HEK293 (cell line): Measurements from ENCODE around the gene KLC4.

Experiments used
- CTCF ChIA-PET: fragments of 350-600 bp; formaldehyde crosslinking; extraction: SDS; loops from one replicate; lab custom pipeline; 2021; ENCODE audit warnings: antibody characterized with exemption; lab: Yijun Ruan, JAX
- POLR2A ChIA-PET: fragments of 300-600 bp; formaldehyde crosslinking; extraction: SDS; loops from one replicate; lab custom pipeline; 2020; ENCODE audit warnings: antibody characterized with exemption, inconsistent platforms; lab: Yijun Ruan, JAX
- H3K27ac ChIP-seq: fragments of 200-500 bp; sonication (Bioruptor generic); 2 replicates; pipeline ENCODE4 v1.5.1; 2014; ENCODE audit warnings: low read depth, low read length, control low read depth, inconsistent platforms; ENCODE audit errors: extremely low read depth
- H3K36me3 ChIP-seq, 2 experiments: fragments of 200-500 bp in 1 of 2; sonication (Bioruptor generic) in 1 of 2; 1 replicate in 1 of 2; 2 replicates in 1 of 2; pipeline ENCODE4 v1.5.1; 2014 to 2017; ENCODE audit warnings: inconsistent platforms in 2 of 2, low read length in 2 of 2; ENCODE audit not compliant: control insufficient read depth in 2 of 2, insufficient read depth in 1 of 2
- H3K4me1 ChIP-seq: fragments of 200-500 bp; sonication (Bioruptor generic); 2 replicates; pipeline ENCODE4 v1.5.1; 2014; ENCODE audit warnings: mild to moderate bottlenecking, low read length, inconsistent platforms; ENCODE audit not compliant: control insufficient read depth, insufficient read depth
- H3K4me3 ChIP-seq: 2 replicates; pipeline ENCODE4 v1.5.1; 2011; ENCODE audit warnings: low read depth, mild to moderate bottlenecking, control low read depth, low read length, moderate library complexity
- H3K9me3 ChIP-seq: fragments of 200-500 bp; sonication (Bioruptor generic); 2 replicates; pipeline ENCODE4 v1.5.1; 2014; ENCODE audit warnings: low read depth, low read length, inconsistent platforms; ENCODE audit not compliant: control insufficient read depth, insufficient read depth
- BCL6B ChIP-seq: fragments of 450-650 bp; formaldehyde crosslinking; IDR thresholded peaks from 2 replicates; pipeline ENCODE4 v1.5.1; 2017; ENCODE audit warnings: missing biosample characterization, missing genetic modification characterization
- FEZF1 ChIP-seq: fragments of 450-650 bp; formaldehyde crosslinking; IDR thresholded peaks from 2 replicates; pipeline ENCODE4 v1.5.1; 2016; ENCODE audit warnings: missing biosample characterization, missing genetic modification characterization
- GLIS1 ChIP-seq: fragments of 450-650 bp; formaldehyde crosslinking; IDR thresholded peaks from 2 replicates; pipeline ENCODE4 v1.5.1; 2016; ENCODE audit warnings: missing biosample characterization, missing genetic modification characterization
- HOXA7 ChIP-seq: sonication (generic); formaldehyde crosslinking; IDR thresholded peaks from 2 replicates; pipeline ENCODE4 v1.8.1; 2022; ENCODE audit warnings: missing genetic modification reagents, borderline replicate concordance
- PATZ1 ChIP-seq: fragments of 450-650 bp; formaldehyde crosslinking; IDR thresholded peaks from 2 replicates; pipeline ENCODE4 v1.5.1; 2016; ENCODE audit warnings: missing biosample characterization, missing genetic modification characterization
- SALL2 ChIP-seq: fragments of 450-650 bp; formaldehyde crosslinking; IDR thresholded peaks from 2 replicates; pipeline ENCODE4 v1.5.0; 2017; ENCODE audit warnings: missing biosample characterization, mild to moderate bottlenecking, missing genetic modification characterization, borderline replicate concordance
- SP7 ChIP-seq: fragments of 450-650 bp; formaldehyde crosslinking; IDR thresholded peaks from 2 replicates; pipeline ENCODE4 v1.5.1; 2016; ENCODE audit warnings: missing biosample characterization, missing genetic modification characterization
- TCF7L2 ChIP-seq: IDR thresholded peaks from 2 replicates; pipeline ENCODE4 v1.6.1; 2011; ENCODE audit warnings: low read depth, mild to moderate bottlenecking, inconsistent platforms, low read length, moderate library complexity, borderline replicate concordance
- ZBTB21 ChIP-seq: fragments of 450-650 bp; formaldehyde crosslinking; IDR thresholded peaks from 2 replicates; pipeline ENCODE4 v1.5.1; 2017; ENCODE audit warnings: missing biosample characterization, missing genetic modification characterization
- ZBTB26 ChIP-seq: fragments of 450-650 bp; formaldehyde crosslinking; optimal IDR thresholded peaks from 2 replicates; pipeline ENCODE3; 2016; ENCODE audit warnings: missing biosample characterization, mild to moderate bottlenecking, missing genetic modification characterization
- ZBTB48 ChIP-seq: fragments of 450-650 bp; formaldehyde crosslinking; IDR thresholded peaks from 2 replicates; pipeline ENCODE4 v1.5.1; 2016; ENCODE audit warnings: missing biosample characterization, missing genetic modification characterization
- ZFP37 ChIP-seq: fragments of 450-650 bp; formaldehyde crosslinking; IDR thresholded peaks from 2 replicates; pipeline ENCODE4 v1.5.1; 2016; ENCODE audit warnings: missing biosample characterization, missing genetic modification characterization
- ZNF10 ChIP-seq: fragments of 450-650 bp; formaldehyde crosslinking; IDR thresholded peaks from 2 replicates; pipeline ENCODE4 v1.5.1; 2017; ENCODE audit warnings: missing biosample characterization, missing genetic modification characterization
- ZNF169 ChIP-seq: fragments of 450-650 bp; formaldehyde crosslinking; IDR thresholded peaks from 2 replicates; pipeline ENCODE4 v1.5.1; 2016; ENCODE audit warnings: missing biosample characterization, missing genetic modification characterization
- ZNF280C ChIP-seq: fragments of 450-650 bp; formaldehyde crosslinking; IDR thresholded peaks from 2 replicates; pipeline ENCODE4 v1.5.1; 2016; ENCODE audit warnings: missing biosample characterization, missing genetic modification characterization
- ZNF37A ChIP-seq: fragments of 450-650 bp; IDR thresholded peaks from 2 replicates; pipeline ENCODE4 v1.5.1; 2018; ENCODE audit warnings: missing biosample characterization, missing genetic modification characterization
- ZNF449 ChIP-seq: fragments of 450-650 bp; formaldehyde crosslinking; IDR thresholded peaks from 2 replicates; pipeline ENCODE4 v1.5.1; 2017; ENCODE audit warnings: missing biosample characterization, mild to moderate bottlenecking, missing genetic modification characterization, moderate library complexity
- ZNF501 ChIP-seq: fragments of 450-650 bp; formaldehyde crosslinking; IDR thresholded peaks from 2 replicates; pipeline ENCODE4 v1.5.1; 2016; ENCODE audit warnings: missing biosample characterization, missing genetic modification characterization
- ZNF529 ChIP-seq: fragments of 450-650 bp; formaldehyde crosslinking; IDR thresholded peaks from 2 replicates; pipeline ENCODE4 v1.5.1; 2017; ENCODE audit warnings: missing genetic modification characterization, missing biosample characterization; ENCODE audit not compliant: insufficient replicate concordance
- ZNF560 ChIP-seq: fragments of 450-650 bp; formaldehyde crosslinking; IDR thresholded peaks from 2 replicates; pipeline ENCODE4 v1.5.1; 2017; ENCODE audit warnings: missing biosample characterization, missing genetic modification characterization, borderline replicate concordance
- ZNF645 ChIP-seq: fragments of 450-650 bp; formaldehyde crosslinking; IDR thresholded peaks from 2 replicates; pipeline ENCODE4; 2016; ENCODE audit warnings: missing biosample characterization, missing genetic modification characterization

KLC4 gene

GRCh38 chr6:43096451-43097097 lies 37.1 kb downstream of the KLC4 start (continued):
- TF ChIP-seq ZNF501 (tag by site-specific recombination), result no peak

GRCh38 chr6:43097098-43097489 lies 37.7 kb downstream of the KLC4 start:
- H3K4me1 ChIP-seq, result peaks cover 32% of the 10 kb centered on the region
- H3K4me3 ChIP-seq, result no peak overlapping the region
- ChIA-PET CTCF (interaction anchor here (0.6 to 1.8 kb wide), 4 partner anchors 13 to 47 kb away, joined by 3 to 6 read pairs (median 3); no protein-coding TSS in a partner anchor), POLR2A (interaction anchor here (0.6 to 1.1 kb wide), 3 partner anchors 21 to 168 kb away, joined by 3 to 4 read pairs (median 4); partner anchors contain the start of genes CNPY3 and PTK7)
- H3K36me3 ChIP-seq, result no peaks in the 10 kb centered on the region
- peak overlapping the region; percentile 61 for H3K27ac ChIP-seq
- H3K9me3 ChIP-seq, result no peaks in the 10 kb centered on the region
- TF ChIP-seq ZNF560 (tag by site-specific recombination) (no peak), ZNF169 (no peak), PATZ1 (tag by site-specific recombination) (0 out of 2 replicates have a peak, but pooled peaks have one; percentile 26), TCF7L2 (no peak), SP7 (tag by site-specific recombination) (no peak), GLIS1 (tag by site-specific recombination) (peak; percentile 25; the same call in 1 of the 2 replicates), SALL2 (tag by site-specific recombination) (no peak), ZNF449 (tag by site-specific recombination) (no peak)

- Histone ChIP-seq H3K9me3 (no peaks in the 10 kb centered on the region), H3K36me3 (no peaks in the 10 kb centered on the region), H3K27ac (no peak overlapping the region), H3K4me3 (no peak overlapping the region), H3K4me1 (peaks cover 32% of the 10 kb centered on the region)
- POLR2A ChIA-PET, result interaction anchor here (0.6 to 1.0 kb wide), 3 partner anchors 37 to 168 kb away, joined by 3 to 4 read pairs (median 4); partner anchors contain the start of gene CNPY3
- CTCF ChIA-PET, result interaction anchor here (0.6 to 1.8 kb wide), 3 partner anchors 16 to 46 kb away, joined by 3 to 6 read pairs (median 3); no protein-coding TSS in a partner anchor
- TF ChIP-seq FEZF1 (tag by site-specific recombination) (no peak), ZNF529 (no peak), ZFP37 (tag by site-specific recombination) (no peak), ZBTB48 (tag by site-specific recombination) (no peak), ZBTB26 (tag by site-specific recombination) (no peak), SP7 (tag by site-specific recombination) (no peak), ZNF10 (tag by site-specific recombination) (no peak), ZNF37A (no peak), TCF7L2 (no peak), BCL6B (no peak), ZNF645 (tag by site-specific recombination) (no peak), ZNF280C (no peak), HOXA7 (CRISPR knock-in tag) (no peak), ZBTB21 (no peak)
Measured at GRCh38 chr6:43097502-43097901, 38.1 kb downstream of the KLC4 start.
